ENCODE measurements around the gene ARHGAP10.

DNA sequence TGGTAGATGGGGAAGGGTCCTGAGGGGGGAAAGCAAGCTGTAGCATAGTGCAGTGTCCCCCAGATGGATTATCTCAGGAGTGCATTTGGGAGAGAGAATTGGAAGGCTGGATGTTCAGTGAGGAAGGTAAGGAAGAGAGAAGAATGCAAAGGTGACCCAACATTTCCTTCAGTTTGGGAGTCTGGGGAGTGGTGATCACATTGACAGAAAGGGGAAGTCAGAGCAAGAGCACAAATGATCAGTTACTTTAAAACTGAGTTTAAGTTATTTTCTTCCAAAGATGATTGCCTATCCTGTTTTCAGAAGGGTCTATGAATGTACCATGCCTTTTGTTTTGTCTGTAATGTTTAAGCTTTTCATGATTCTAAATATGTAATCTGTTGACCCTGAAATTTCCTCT lies 47.6 kb downstream of the ARHGAP10 start:
- no peak for TF ChIP-seq ZNF274 (IDR thresholded peaks at IDR 0.05; ENCODE audit: insufficient read depth, insufficient read length)
- TF ChIP-seq FOS (IDR thresholded peaks at IDR 0.05; ENCODE audit: borderline replicate concordance, extremely low read depth, insufficient read length): no peak

Data from GM12878 (cell line).